Adrenal gland (tissue), 12 donors: ENCODE measurements around the gene BEND5. TPM values are rescaled to one million over a fixed set of nuclear protein-coding genes. Genes with fewer than 3 reads are reported as not detected.

Experiments
- DNase-seq, 7 donors: peaks; one replicate each; pipeline ENCODE4 v3.0.0-alpha.2; 2019 to 2020
- H3K27ac ChIP-seq, 5 donors: fragments of 200-600 bp; sonication (generic) in 4 of 5; 1 replicate in 3 of 5; 2 replicates in 2 of 5; pipeline versions ENCODE4 v1.5.1 to v1.8.0; 2016 to 2020; ENCODE audit warnings: mild to moderate bottlenecking in 1 of 5
- H3K27me3 ChIP-seq: fragments of 200-600 bp; 2 replicates; pipeline ENCODE4 v1.8.0; 2021
- H3K36me3 ChIP-seq, 2 donors: fragments of 200-600 bp; replicated peaks in 1 of 2; 1 replicate in 1 of 2; 2 replicates in 1 of 2; pipeline versions ENCODE4 v1.5.1 to v1.8.0; 2018 to 2022
- H3K4me1 ChIP-seq, 2 donors: fragments of 200-600 bp; replicated peaks in 1 of 2; 1 replicate in 1 of 2; 2 replicates in 1 of 2; pipeline versions ENCODE4 v1.5.1 to v1.8.0; 2018 to 2021
- H3K4me3 ChIP-seq, 4 donors: fragments of 200-600 bp; sonication (generic) in 3 of 4; one replicate each; pipeline ENCODE4 v1.5.1; 2016 to 2018
- H3K9me3 ChIP-seq, 3 donors: fragments of 200-600 bp; sonication (generic) in 1 of 3; replicated peaks in 1 of 3; 1 replicate in 2 of 3; 2 replicates in 1 of 3; pipeline versions ENCODE4 v1.5.1 to v1.8.0; 2016 to 2021
- CTCF ChIP-seq, 6 experiments: fragments of 450-650 bp in 4 of 6; fragments of 200-600 bp in 2 of 6; sonication (generic) in 1 of 6; IDR thresholded peaks; 1 replicate in 5 of 6; 2 replicates in 1 of 6; pipeline versions ENCODE4 v1.5.1 to v1.8.0; 2016 to 2021; ENCODE audit warnings: antibody characterized with exemption in 6 of 6, mild to moderate bottlenecking in 2 of 6, moderate library complexity in 1 of 6
- POLR2A ChIP-seq, 2 donors: fragments of 450-650 bp; IDR thresholded peaks; one replicate each; pipeline ENCODE4 v1.6.1; 2017; ENCODE audit warnings: antibody characterized with exemption in 2 of 2, mild to moderate bottlenecking in 2 of 2, moderate library complexity in 1 of 2
- WGBS, 4 donors: extraction: QIAGEN DNeasy Blood & Tissue Kit in 2 of 4; methylation state at CpG; one replicate each; pipeline versions ENCODE4 v1.1.5 to v1.1.7; 2013 to 2017; 5-methylcytosine and 5-hydroxymethylcytosine counted together
- intact Hi-C, 2 donors: fragments of 100-400 bp; cut with DNase I; formaldehyde crosslinking; loops; one replicate each; pipeline versions ENCODE4 v1.14.1 to v1.15.0; 2022 to 2023
- polyA plus RNA-seq, 3 donors: library from polyadenylated mRNA; stranded (reverse); fragments of 200-250 nt in 2 of 3; fragments of 350-450 nt in 1 of 3; fragmentation: Illumina TruSeq in 1 of 3; extraction: RNeasy Lipid Tissue Mini Kit (QIAGEN cat#74804) in 1 of 3; gene quantifications; one replicate each; pipeline ENCODE4 v1.2.3, GENCODE V29; 2013 to 2014
- total RNA-seq, 9 donors: library from RNA; depleted of rRNA in 4 of 9; stranded (reverse); fragments of >200 nt in 4 of 9; fragments of 120-200 nt in 1 of 9; fragmentation: NEBNext Ultra II Directional in 1 of 9; extraction: Animal tissue kit (Norgen Biotek cat#: 25700) in 1 of 9; gene quantifications; one replicate each; pipeline versions ENCODE4 v1.1.0 to v1.2.4, GENCODE V29; 2013 to 2023
- donor health status: healthy with polysubstance abuse.
- donor health status: Bipolar disorder and iron deficiency.
- donor health status: DM: yes; HTN: yes; CAD: no.
- donor health status: DM: no; HTN: no; CAD: no.
- donor health status: DM: no; HTN: no; CAD: no.
- donor health status: DM: yes; HTN: yes; CAD: no.

Gene BEND5
- total and polyA plus RNA-seq, 12 donors = 2.2 to 20.4 (median 8.4) TPM

DNA sequence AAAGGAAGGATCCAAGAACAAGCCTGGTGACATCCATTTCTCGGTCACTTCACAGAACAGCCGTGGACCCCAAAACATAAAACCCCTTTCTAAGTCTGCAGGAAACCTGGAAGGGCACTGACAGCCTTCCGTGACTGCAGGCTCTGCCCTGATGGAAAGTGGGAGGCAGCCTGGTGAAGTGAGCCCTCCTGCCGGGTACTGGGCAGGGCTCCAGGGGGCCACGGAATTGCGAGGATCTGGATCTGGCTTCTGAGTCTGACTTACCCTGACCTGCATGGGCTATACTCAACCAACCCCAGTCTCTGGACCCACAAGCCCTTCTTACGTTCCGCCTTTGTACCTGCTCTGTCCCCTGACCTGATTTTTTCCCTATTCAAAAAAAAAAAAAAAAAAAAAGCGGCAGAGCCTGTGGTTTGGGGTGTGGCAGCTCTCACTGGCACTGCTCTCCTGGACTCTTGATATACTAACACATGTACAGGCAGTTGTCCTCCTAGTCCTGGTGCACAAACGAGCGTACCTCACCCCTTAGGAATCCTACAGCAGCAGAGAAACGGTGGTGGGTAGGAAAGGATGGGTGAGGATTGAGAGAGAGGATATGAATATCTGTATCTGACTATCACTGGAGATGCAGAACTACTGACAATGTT lies 82.9 kb downstream of the BEND5 start:
- 85 to 92% (median 86%) methylated on average over 11 to 12 of the region's 12 CpGs for WGBS, 4 donors
- no peaks in the 10 kb centered on the region for H3K9me3 ChIP-seq
- H3K4me1 ChIP-seq = no peaks in the 10 kb centered on the region
- H3K27me3 ChIP-seq = no peaks in the 10 kb centered on the region
- H3K4me3 ChIP-seq = no peak overlapping the region
- intact Hi-C loops = no loop called here
- DNase-seq = no peak
- H3K36me3 ChIP-seq = no peaks in the 10 kb centered on the region
- TF ChIP-seq POLR2A (IDR thresholded peaks at IDR 0.05) (no peak), CTCF (IDR thresholded peaks at IDR 0.05) (no peak)
- H3K27ac ChIP-seq = no peak overlapping the region

GRCh38 chr1:48693180-48693579 lies 83.5 kb downstream of the BEND5 start:
- DNase-seq = no peak
- TF ChIP-seq CTCF (IDR thresholded peaks at IDR 0.05) (no peak), POLR2A (IDR thresholded peaks at IDR 0.05) (no peak)
- Histone ChIP-seq H3K4me3 (no peak overlapping the region), H3K27ac (no peak overlapping the region), H3K4me1 (no peaks in the 10 kb centered on the region), H3K9me3 (no peaks in the 10 kb centered on the region), H3K36me3 (no peaks in the 10 kb centered on the region), H3K27me3 (no peaks in the 10 kb centered on the region)
- WGBS, 4 donors = 67 to 76% (median 71%) methylated on average over 11 of the region's 11 CpGs
- intact Hi-C loops = no loop called here

DNA sequence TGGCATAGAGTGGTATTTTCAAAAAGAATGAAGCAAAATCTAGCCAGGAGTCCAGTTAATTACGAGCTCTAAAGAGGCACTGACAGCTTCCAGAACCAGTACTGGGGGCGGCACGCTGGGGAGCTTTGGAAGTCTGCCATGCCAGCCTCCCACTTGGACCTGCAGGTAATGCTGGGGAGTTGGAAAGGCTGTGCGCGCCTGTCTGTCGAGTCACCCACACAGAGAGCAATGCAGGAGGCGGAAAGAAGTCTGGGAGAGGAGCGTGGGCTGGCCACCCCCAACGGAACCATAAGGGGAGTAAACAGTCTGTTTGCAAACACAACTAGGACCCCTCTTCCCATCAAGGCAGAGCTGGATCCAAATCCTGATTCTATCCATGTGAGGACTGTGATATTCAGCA lies 84.5 kb downstream of the BEND5 start:
- no peak for DNase-seq
- intact Hi-C loops = no loop called here
- 86 to 94% (median 91%) methylated on average over 9 of the region's 9 CpGs for WGBS, 4 donors

DNA sequence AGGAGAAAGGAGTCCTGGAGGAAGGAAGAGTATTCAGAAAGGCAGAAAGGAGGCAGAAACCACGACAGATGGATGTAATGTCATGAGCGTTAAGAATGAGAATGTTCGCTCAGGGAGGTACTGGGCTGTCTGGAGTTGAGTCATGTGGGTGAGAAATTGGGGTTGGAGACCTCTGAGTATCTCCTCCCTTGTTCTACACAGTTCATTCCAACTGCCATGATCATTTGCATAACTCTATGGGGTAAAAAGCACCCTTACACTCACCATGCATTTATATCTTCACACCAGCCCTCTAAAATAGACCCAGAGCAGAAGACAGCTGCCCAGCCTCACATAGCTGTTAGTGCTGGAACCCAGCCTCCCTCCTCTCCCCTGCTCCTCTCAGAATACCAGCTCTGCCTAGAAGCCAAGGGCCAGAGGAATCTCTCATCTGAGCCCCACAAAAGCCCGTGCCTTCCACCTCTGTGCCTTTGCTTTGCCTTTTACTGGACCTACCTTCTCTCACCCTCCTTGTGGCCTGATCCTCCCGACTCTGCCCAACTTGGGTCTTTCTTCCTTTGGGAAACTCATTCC lies 85.2 kb downstream of the BEND5 start:
- H3K4me1 ChIP-seq = no peaks in the 10 kb centered on the region
- intact Hi-C loops = no loop called here
- H3K27ac ChIP-seq = no peak overlapping the region
- no peak for TF ChIP-seq POLR2A (IDR thresholded peaks at IDR 0.05)
- TF ChIP-seq CTCF (IDR thresholded peaks at IDR 0.05) = no peak
- DNase-seq = no peak
- H3K36me3 ChIP-seq = no peaks in the 10 kb centered on the region
- no peaks in the 10 kb centered on the region for H3K9me3 ChIP-seq
- no peaks in the 10 kb centered on the region for H3K27me3 ChIP-seq
- no peak overlapping the region for H3K4me3 ChIP-seq
- WGBS, 4 donors = 80 to 92% (median 85%) methylated on average over 5 of the region's 5 CpGs

More for the DNA sequence above, 84.5 kb downstream of the BEND5 start:
- TF ChIP-seq CTCF (IDR thresholded peaks at IDR 0.05) (no peak), POLR2A (IDR thresholded peaks at IDR 0.05) (no peak)
- H3K27ac ChIP-seq = no peak overlapping the region
- no peak overlapping the region for H3K4me3 ChIP-seq
- H3K36me3 ChIP-seq = no peaks in the 10 kb centered on the region
- H3K27me3 ChIP-seq = no peaks in the 10 kb centered on the region
- H3K4me1 ChIP-seq = no peaks in the 10 kb centered on the region
- no peaks in the 10 kb centered on the region for H3K9me3 ChIP-seq
